GM12801 (cell line): Measurements from ENCODE around the gene MED7.

Experiments used
- TF ChIP-seq, protein P1 (sequence below): IDR thresholded peaks from one replicate; pipeline ENCODE4 v1.5.1; 2011; ENCODE audit warnings: control low read depth; ENCODE audit not compliant: insufficient read length; ENCODE audit errors: extremely low read depth

MED7 gene

DNA sequence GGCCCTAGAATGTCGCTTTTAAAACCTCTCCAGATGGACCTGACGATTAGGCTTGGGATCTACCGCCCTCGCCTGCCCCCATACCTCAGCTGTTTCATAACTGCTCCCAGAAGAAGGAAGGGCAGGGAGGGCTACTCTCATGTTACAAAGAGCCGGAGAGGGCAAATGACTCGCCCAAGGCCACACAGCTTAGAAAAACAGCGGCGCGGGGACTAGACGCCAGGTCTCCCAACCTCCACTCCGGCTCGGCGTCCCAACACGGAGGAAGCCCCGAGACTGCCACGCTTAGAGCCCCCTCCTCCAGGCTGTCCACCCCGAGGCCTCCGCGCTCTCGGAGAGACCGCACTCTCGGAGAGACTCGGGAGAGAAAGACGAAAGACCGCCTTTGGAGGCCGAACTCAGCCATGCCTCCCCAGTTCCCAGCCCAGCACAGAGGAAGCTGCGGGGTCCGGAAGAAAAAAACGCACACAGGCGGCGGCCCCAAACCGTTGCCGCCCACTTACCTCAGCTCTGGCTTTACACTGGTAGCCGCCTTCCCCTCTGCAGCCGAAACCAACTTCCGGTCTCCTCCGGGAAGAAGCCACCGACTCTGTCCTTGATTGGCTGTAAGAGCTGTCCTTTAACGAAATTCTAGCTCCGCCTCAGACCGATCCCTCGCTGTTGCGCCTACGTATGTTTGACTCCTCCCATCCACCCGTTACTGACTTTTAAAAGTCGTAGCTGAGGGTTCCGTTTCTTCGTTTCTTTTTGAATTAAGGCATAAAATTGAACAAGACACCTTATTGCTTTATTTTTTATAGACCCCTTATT lies at the start of gene MED7:
TSS of gene MED7 (minus strand) at position 549 of the 810 bp plus-strand sequence. CDS start 3,434 bp downstream, outside the sequence.
- TF ChIP-seq, protein P1, sequence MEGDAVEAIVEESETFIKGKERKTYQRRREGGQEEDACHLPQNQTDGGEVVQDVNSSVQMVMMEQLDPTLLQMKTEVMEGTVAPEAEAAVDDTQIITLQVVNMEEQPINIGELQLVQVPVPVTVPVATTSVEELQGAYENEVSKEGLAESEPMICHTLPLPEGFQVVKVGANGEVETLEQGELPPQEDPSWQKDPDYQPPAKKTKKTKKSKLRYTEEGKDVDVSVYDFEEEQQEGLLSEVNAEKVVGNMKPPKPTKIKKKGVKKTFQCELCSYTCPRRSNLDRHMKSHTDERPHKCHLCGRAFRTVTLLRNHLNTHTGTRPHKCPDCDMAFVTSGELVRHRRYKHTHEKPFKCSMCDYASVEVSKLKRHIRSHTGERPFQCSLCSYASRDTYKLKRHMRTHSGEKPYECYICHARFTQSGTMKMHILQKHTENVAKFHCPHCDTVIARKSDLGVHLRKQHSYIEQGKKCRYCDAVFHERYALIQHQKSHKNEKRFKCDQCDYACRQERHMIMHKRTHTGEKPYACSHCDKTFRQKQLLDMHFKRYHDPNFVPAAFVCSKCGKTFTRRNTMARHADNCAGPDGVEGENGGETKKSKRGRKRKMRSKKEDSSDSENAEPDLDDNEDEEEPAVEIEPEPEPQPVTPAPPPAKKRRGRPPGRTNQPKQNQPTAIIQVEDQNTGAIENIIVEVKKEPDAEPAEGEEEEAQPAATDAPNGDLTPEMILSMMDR: no peak

- TF ChIP-seq, protein P1: no peak
Measured at GRCh38 chr5:157189223-157189622, 46.6 kb upstream of the MED7 start.

GRCh38 chr5:157188270-157188669 lies 45.6 kb upstream of the MED7 start:
- TF ChIP-seq, protein P1: no peak

DNA sequence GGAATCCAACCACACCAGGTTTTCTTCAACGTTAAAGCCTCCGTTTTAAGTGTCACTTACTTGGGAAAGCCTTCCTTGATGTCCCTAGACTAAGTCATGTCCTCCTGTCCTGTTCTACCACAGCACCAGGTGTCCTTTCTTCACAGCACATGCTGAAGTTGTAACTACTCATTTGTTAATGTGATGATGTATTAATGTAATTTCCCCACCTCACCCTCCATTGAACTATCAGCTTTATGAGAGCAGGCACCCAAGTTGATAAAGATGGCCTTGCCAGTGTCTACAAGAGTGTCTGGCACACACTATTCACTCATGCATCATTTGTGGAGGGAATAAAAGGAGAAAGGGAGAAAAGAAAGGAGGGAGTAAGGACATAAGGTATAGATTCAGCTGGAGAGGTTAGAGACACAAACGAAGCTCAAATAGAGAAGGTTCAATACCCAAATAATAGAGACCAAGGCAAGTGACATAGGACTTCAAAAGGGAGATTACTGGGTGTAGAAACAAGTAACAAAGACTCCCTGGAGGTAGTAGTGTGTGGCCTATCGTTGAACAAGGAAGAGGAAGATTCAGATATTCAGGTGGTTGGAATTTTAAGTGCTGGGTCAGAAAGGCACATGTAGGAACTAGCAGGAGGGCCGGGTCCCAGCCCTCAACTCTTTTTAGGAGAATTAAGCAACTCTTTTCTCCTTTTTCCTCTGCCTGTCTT lies 44.5 kb upstream of the MED7 start:
- TF ChIP-seq, protein P1: no peak

DNA sequence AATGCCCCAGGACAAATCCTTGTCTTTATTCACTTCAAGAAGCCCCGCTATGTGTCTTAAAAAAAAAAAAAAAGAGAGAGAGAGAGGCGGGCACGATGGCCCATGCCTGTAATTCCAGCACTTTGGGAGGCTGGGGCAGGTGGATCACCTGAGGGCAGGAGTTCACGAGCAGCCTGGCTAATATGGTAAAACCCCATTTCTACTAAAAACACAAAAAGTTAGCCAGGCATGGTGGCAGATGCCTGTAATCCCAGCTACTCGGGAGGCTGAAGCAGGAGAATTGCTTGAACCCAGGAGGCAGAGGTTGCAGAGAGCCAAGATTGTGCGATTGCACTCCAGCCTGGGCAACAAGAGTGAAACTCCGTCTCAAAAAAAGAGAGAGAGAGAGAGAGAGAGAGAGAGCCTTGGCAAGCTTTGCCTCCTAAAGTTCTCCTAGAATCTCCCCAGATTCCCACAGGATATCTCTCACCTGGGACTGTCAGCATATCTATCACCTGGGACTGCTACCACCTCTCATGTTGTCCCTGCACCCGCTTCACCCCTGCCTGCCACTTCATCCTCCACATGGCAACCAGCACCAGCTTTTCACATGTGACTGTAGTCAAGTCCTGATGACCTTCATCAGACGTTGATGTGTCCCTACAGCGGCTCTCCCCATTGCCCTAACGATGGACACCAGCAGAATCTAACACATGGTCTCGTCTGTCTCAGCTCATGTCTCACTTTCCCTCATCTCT lies 43.8 kb upstream of the MED7 start:
- TF ChIP-seq, protein P1: no peak

- TF ChIP-seq, protein P1: no peak
Measured at GRCh38 chr5:157184117-157184670, 41.5 kb upstream of the MED7 start.
